GM10847 (cell line): ENCODE results near the gene SLC22A1.

Source experiments
- POLR2A ChIP-seq: IDR thresholded peaks from 2 replicates; pipeline ENCODE4 v1.6.1; 2011; ENCODE audit not compliant: insufficient read length; ENCODE audit errors: extremely low read depth

Gene SLC22A1

GRCh38 chr6:160207618-160208017 lies 86.0 kb downstream of the SLC22A1 start:
- TF ChIP-seq POLR2A, result no peak
